Adrenal gland (tissue), 12 donors: ENCODE measurements around the gene MVD. TPM values are rescaled to one million over a fixed set of nuclear protein-coding genes. Genes with fewer than 3 reads are reported as not detected.
"Not testable (repeated sequence)": the region's sequence is repeated elsewhere in the genome, so short reads cannot be mapped to it uniquely, and the experiment has no call there.

ENCODE experiments used
- DNase-seq, 7 donors: peaks; one replicate each; pipeline ENCODE4 v3.0.0-alpha.2; 2019 to 2020
- H3K27ac ChIP-seq, 5 donors: fragments of 200-600 bp; sonication (generic) in 4 of 5; 1 replicate in 3 of 5; 2 replicates in 2 of 5; pipeline versions ENCODE4 v1.5.1 to v1.8.0; 2016 to 2020; ENCODE audit warnings: mild to moderate bottlenecking in 1 of 5
- H3K27me3 ChIP-seq: fragments of 200-600 bp; 2 replicates; pipeline ENCODE4 v1.8.0; 2021
- H3K36me3 ChIP-seq, 2 donors: fragments of 200-600 bp; replicated peaks in 1 of 2; 1 replicate in 1 of 2; 2 replicates in 1 of 2; pipeline versions ENCODE4 v1.5.1 to v1.8.0; 2018 to 2022
- H3K4me1 ChIP-seq, 2 donors: fragments of 200-600 bp; replicated peaks in 1 of 2; 1 replicate in 1 of 2; 2 replicates in 1 of 2; pipeline versions ENCODE4 v1.5.1 to v1.8.0; 2018 to 2021
- H3K4me3 ChIP-seq, 4 donors: fragments of 200-600 bp; sonication (generic) in 3 of 4; one replicate each; pipeline ENCODE4 v1.5.1; 2016 to 2018
- H3K9me3 ChIP-seq, 3 donors: fragments of 200-600 bp; sonication (generic) in 1 of 3; replicated peaks in 1 of 3; 1 replicate in 2 of 3; 2 replicates in 1 of 3; pipeline versions ENCODE4 v1.5.1 to v1.8.0; 2016 to 2021
- CTCF ChIP-seq, 6 experiments: fragments of 450-650 bp in 4 of 6; fragments of 200-600 bp in 2 of 6; sonication (generic) in 1 of 6; IDR thresholded peaks; 1 replicate in 5 of 6; 2 replicates in 1 of 6; pipeline versions ENCODE4 v1.5.1 to v1.8.0; 2016 to 2021; ENCODE audit warnings: antibody characterized with exemption in 6 of 6, mild to moderate bottlenecking in 2 of 6, moderate library complexity in 1 of 6
- POLR2A ChIP-seq, 2 donors: fragments of 450-650 bp; IDR thresholded peaks; one replicate each; pipeline ENCODE4 v1.6.1; 2017; ENCODE audit warnings: antibody characterized with exemption in 2 of 2, mild to moderate bottlenecking in 2 of 2, moderate library complexity in 1 of 2
- WGBS, 4 donors: extraction: QIAGEN DNeasy Blood & Tissue Kit in 2 of 4; methylation state at CpG; one replicate each; pipeline versions ENCODE4 v1.1.5 to v1.1.7; 2013 to 2017; 5-methylcytosine and 5-hydroxymethylcytosine counted together
- intact Hi-C, 2 donors: fragments of 100-400 bp; cut with DNase I; formaldehyde crosslinking; loops; one replicate each; pipeline versions ENCODE4 v1.14.1 to v1.15.0; 2022 to 2023
- polyA plus RNA-seq, 3 donors: library from polyadenylated mRNA; stranded (reverse); fragments of 200-250 nt in 2 of 3; fragments of 350-450 nt in 1 of 3; fragmentation: Illumina TruSeq in 1 of 3; extraction: RNeasy Lipid Tissue Mini Kit (QIAGEN cat#74804) in 1 of 3; gene quantifications; one replicate each; pipeline ENCODE4 v1.2.3, GENCODE V29; 2013 to 2014
- total RNA-seq, 9 donors: library from RNA; depleted of rRNA in 4 of 9; stranded (reverse); fragments of >200 nt in 4 of 9; fragments of 120-200 nt in 1 of 9; fragmentation: NEBNext Ultra II Directional in 1 of 9; extraction: Animal tissue kit (Norgen Biotek cat#: 25700) in 1 of 9; gene quantifications; one replicate each; pipeline versions ENCODE4 v1.1.0 to v1.2.4, GENCODE V29; 2013 to 2023
- donor health status: healthy with polysubstance abuse.
- donor health status: Bipolar disorder and iron deficiency.
- donor health status: DM: yes; HTN: yes; CAD: no.
- donor health status: DM: no; HTN: no; CAD: no.
- donor health status: DM: no; HTN: no; CAD: no.
- donor health status: DM: yes; HTN: yes; CAD: no.

The MVD gene
- total and polyA plus RNA-seq, 12 donors = 25.6 to 293 (median 45.4) TPM

- intact Hi-C loops = no loop called here
- WGBS, 4 donors = 77 to 94% (median 90%) methylated on average over 12 to 23 of the region's 23 CpGs
- TF ChIP-seq POLR2A (IDR thresholded peaks at IDR 0.05) (no peak), CTCF (IDR thresholded peaks at IDR 0.05) (no peak)
- Histone ChIP-seq H3K27me3 (no peaks in the 10 kb centered on the region), H3K4me3 (no peak overlapping the region), H3K27ac (no peak overlapping the region), H3K9me3 (no peaks in the 10 kb centered on the region), H3K36me3 (no peaks in the 10 kb centered on the region), H3K4me1 (no peaks in the 10 kb centered on the region)
- DNase-seq = no peak
Observed at GRCh38 chr16:88671806-88672205, 8.9 kb upstream of the MVD start.

GRCh38 chr16:88669980-88670379, 7.1 kb upstream of the MVD start:
- no peaks in the 10 kb centered on the region for H3K9me3 ChIP-seq
- DNase-seq = no peak
- H3K27me3 ChIP-seq = no peaks in the 10 kb centered on the region
- WGBS, 4 donors = 60 to 88% (median 83%) methylated on average over 9 to 10 of the region's 10 CpGs
- TF ChIP-seq CTCF (IDR thresholded peaks at IDR 0.05) = no peak
- TF ChIP-seq POLR2A (IDR thresholded peaks at IDR 0.05) = no peak
- H3K4me1 ChIP-seq = no peaks in the 10 kb centered on the region
- H3K36me3 ChIP-seq = no peaks in the 10 kb centered on the region
- H3K27ac ChIP-seq = no peak overlapping the region
- intact Hi-C loops = no loop called here
- no peak overlapping the region for H3K4me3 ChIP-seq

GRCh38 chr16:88669493-88669892, 6.6 kb upstream of the MVD start:
- H3K9me3 ChIP-seq, H3K36me3 ChIP-seq, DNase-seq, H3K4me1 ChIP-seq, H3K4me3 ChIP-seq, H3K27ac ChIP-seq, H3K27me3 ChIP-seq, intact Hi-C loops: not testable (repeated sequence)
- 83 to 95% (median 92%) methylated on average over 8 of the region's 8 CpGs for WGBS, 4 donors

- H3K4me1 ChIP-seq = peaks cover under 1 to 6% of the 10 kb centered on the region in 2 donors
- intact Hi-C loops = no loop called here
- WGBS, 4 donors = 66 to 100% (median 81%) methylated on average over 1 to 5 of the region's 5 CpGs
- TF ChIP-seq POLR2A (IDR thresholded peaks at IDR 0.05) (no peak), CTCF (IDR thresholded peaks at IDR 0.05) (no peak)
- H3K27ac ChIP-seq = no peak overlapping the region
- H3K9me3 ChIP-seq = no peaks in the 10 kb centered on the region
- DNase-seq = no peak
- no peak overlapping the region for H3K4me3 ChIP-seq
- no peaks in the 10 kb centered on the region for H3K27me3 ChIP-seq
- no peaks in the 10 kb centered on the region for H3K36me3 ChIP-seq
Observed at GRCh38 chr16:88667461-88667860, 4.6 kb upstream of the MVD start.

GRCh38 chr16:88665570-88665969, 2.7 kb upstream of the MVD start:
- H3K9me3 ChIP-seq = no peaks in the 10 kb centered on the region
- H3K27ac ChIP-seq = no peak overlapping the region
- DNase-seq = no peak
- H3K36me3 ChIP-seq = no peaks in the 10 kb centered on the region
- H3K4me3 ChIP-seq = no peak overlapping the region
- 93 to 100% (median 95%) methylated on average over 3 of the region's 3 CpGs for WGBS, 4 donors
- peaks cover 6 to 14% of the 10 kb centered on the region in 2 donors for H3K4me1 ChIP-seq
- H3K27me3 ChIP-seq = no peaks in the 10 kb centered on the region
- intact Hi-C loops = no loop called here
- no peak for TF ChIP-seq CTCF (IDR thresholded peaks at IDR 0.05)
